ENCODE results near the gene NACC1. TPM values are rescaled to one million over a fixed set of nuclear protein-coding genes. Genes with fewer than 3 reads are reported as not detected.

NACC1 gene
- total and polyA plus RNA-seq, 2 experiments from 2014 or later, result 11.1 to 35.0 TPM

GRCh38 chr19:13130886-13131490 lies 12.9 kb downstream of the NACC1 start:
- 67% methylated on average over 3 of the region's 3 CpGs for WGBS (ENCODE audit: low lambda C conversion rate, missing lambda C conversion rate)
- Histone ChIP-seq H3K27me3 (no peaks in the 10 kb centered on the region), H3K79me2 (peaks cover 83% of the 10 kb centered on the region), H3K27ac (no peak overlapping the region), H3K36me3 (replicated peaks; ENCODE audit: insufficient read depth, low read depth) (no peaks in the 10 kb centered on the region), H3K4me1 (ENCODE audit: insufficient read depth) (no peaks in the 10 kb centered on the region), H4K20me1 (ENCODE audit: insufficient read depth, poor library complexity, severe bottlenecking) (peaks cover 25% of the 10 kb centered on the region), H3K9me3 (ENCODE audit: low read depth) (no peaks in the 10 kb centered on the region), H3K9me2 (replicated peaks; ENCODE audit: insufficient read depth) (no peaks in the 10 kb centered on the region), H2AFZ (no peak overlapping the region), H3K4me2 (no peak overlapping the region), H3K4me3 (no peak overlapping the region)
- TF ChIP-seq EZH2 (IDR thresholded peaks at IDR 0.05; ENCODE audit: borderline replicate concordance), result no peak
- no peak for TF ChIP-seq EZH2phosphoT487 (IDR thresholded peaks at IDR 0.05; ENCODE audit: low read depth, severe bottlenecking, unreplicated experiment)
- TF ChIP-seq, protein P1, sequence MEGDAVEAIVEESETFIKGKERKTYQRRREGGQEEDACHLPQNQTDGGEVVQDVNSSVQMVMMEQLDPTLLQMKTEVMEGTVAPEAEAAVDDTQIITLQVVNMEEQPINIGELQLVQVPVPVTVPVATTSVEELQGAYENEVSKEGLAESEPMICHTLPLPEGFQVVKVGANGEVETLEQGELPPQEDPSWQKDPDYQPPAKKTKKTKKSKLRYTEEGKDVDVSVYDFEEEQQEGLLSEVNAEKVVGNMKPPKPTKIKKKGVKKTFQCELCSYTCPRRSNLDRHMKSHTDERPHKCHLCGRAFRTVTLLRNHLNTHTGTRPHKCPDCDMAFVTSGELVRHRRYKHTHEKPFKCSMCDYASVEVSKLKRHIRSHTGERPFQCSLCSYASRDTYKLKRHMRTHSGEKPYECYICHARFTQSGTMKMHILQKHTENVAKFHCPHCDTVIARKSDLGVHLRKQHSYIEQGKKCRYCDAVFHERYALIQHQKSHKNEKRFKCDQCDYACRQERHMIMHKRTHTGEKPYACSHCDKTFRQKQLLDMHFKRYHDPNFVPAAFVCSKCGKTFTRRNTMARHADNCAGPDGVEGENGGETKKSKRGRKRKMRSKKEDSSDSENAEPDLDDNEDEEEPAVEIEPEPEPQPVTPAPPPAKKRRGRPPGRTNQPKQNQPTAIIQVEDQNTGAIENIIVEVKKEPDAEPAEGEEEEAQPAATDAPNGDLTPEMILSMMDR (IDR thresholded peaks at IDR 0.05; ENCODE audit: poor library complexity), result no peak
- DNase-seq (ENCODE audit: low spot score), result peak; percentile 3

- Histone ChIP-seq H3K4me1 (ENCODE audit: insufficient read depth) (no peaks in the 10 kb centered on the region), H2AFZ (no peak overlapping the region), H3K79me2 (peaks cover 69% of the 10 kb centered on the region), H3K36me3 (replicated peaks; ENCODE audit: insufficient read depth, low read depth) (no peaks in the 10 kb centered on the region), H3K27ac (no peak overlapping the region), H3K4me3 (no peak overlapping the region), H3K9me2 (replicated peaks; ENCODE audit: insufficient read depth) (no peaks in the 10 kb centered on the region), H3K9me3 (ENCODE audit: low read depth) (no peaks in the 10 kb centered on the region), H3K4me2 (no peak overlapping the region), H4K20me1 (ENCODE audit: insufficient read depth, poor library complexity, severe bottlenecking) (peaks cover 25% of the 10 kb centered on the region), H3K27me3 (no peaks in the 10 kb centered on the region)
- DNase-seq (ENCODE audit: low spot score), result peak; percentile 2
- TF ChIP-seq EZH2phosphoT487 (IDR thresholded peaks at IDR 0.05; ENCODE audit: low read depth, severe bottlenecking, unreplicated experiment), result no peak
- TF ChIP-seq, protein P1 (IDR thresholded peaks at IDR 0.05; ENCODE audit: poor library complexity), result no peak
- TF ChIP-seq EZH2 (IDR thresholded peaks at IDR 0.05; ENCODE audit: borderline replicate concordance), result no peak
- WGBS (ENCODE audit: low lambda C conversion rate, missing lambda C conversion rate), result 91% methylated on average over 8 of the region's 8 CpGs
Measured at GRCh38 chr19:13132471-13133180, 14.6 kb downstream of the NACC1 start.

DNA sequence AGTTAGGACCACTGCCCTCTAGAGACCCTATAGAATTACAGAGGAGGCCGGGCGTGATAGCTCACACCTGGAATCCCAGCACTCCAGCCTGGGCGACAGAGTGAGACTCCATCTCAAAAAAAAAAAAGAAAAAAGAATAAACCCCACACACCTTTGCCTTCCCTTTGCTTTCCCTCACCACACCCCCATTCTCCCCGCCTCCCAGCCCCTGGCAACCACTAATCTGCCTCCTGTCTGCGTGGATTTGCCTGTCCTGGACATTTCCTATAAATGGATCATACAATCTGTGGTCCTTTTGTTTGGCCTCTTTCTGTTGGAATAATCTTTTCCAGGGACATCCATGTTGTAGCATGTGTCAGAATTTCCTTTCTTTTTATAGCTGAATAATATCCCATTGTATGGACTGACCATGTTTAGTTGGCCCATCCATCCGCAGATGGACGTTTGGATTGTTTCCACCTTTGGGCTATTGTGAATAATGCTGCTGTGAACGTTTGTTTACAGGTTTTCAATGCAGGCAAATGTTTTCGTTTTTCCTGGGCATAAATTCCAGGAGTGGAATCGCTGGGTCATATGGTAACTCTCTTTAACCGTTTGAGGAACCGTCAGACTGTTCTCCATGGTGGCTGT lies 15.3 kb downstream of the NACC1 start:
- H3K79me2 ChIP-seq, result peaks cover 62% of the 10 kb centered on the region
- no peak overlapping the region for H2AFZ ChIP-seq
- peak; percentile 2 for DNase-seq (ENCODE audit: low spot score)
- 76% methylated on average over 9 of the region's 12 CpGs for WGBS (ENCODE audit: low lambda C conversion rate, missing lambda C conversion rate)
- H3K27me3 ChIP-seq, result no peaks in the 10 kb centered on the region
- H3K4me2 ChIP-seq, result no peak overlapping the region
- no peaks in the 10 kb centered on the region for H3K9me3 ChIP-seq (ENCODE audit: low read depth)
- TF ChIP-seq EZH2phosphoT487 (IDR thresholded peaks at IDR 0.05; ENCODE audit: low read depth, severe bottlenecking, unreplicated experiment) (no peak), EZH2 (IDR thresholded peaks at IDR 0.05; ENCODE audit: borderline replicate concordance) (no peak)
- TF ChIP-seq, protein P1 (IDR thresholded peaks at IDR 0.05; ENCODE audit: poor library complexity), result no peak
- H3K4me3 ChIP-seq, result no peak overlapping the region
- H3K27ac ChIP-seq, result no peak overlapping the region
- H3K36me3 ChIP-seq (replicated peaks; ENCODE audit: insufficient read depth, low read depth), result no peaks in the 10 kb centered on the region
- H3K9me2 ChIP-seq (replicated peaks; ENCODE audit: insufficient read depth), result no peaks in the 10 kb centered on the region
- no peaks in the 10 kb centered on the region for H3K4me1 ChIP-seq (ENCODE audit: insufficient read depth)
- H4K20me1 ChIP-seq (ENCODE audit: insufficient read depth, poor library complexity, severe bottlenecking), result peaks cover 22% of the 10 kb centered on the region

Data from hepatocyte (in vitro differentiated cells).